Measurements from ENCODE around the gene SERPINI1.

SERPINI1 gene

GRCh38 chr3:167863811-167864551 is 128.5 kb downstream of the SERPINI1 start:
- no peaks in the 10 kb centered on the region for H3K9me3 Mint-ChIP-seq (ENCODE audit: low read depth)
- no peaks in the 10 kb centered on the region for H3K36me3 Mint-ChIP-seq
- H3K27ac Mint-ChIP-seq: no peak overlapping the region
- no peaks in the 10 kb centered on the region for H3K4me1 Mint-ChIP-seq (ENCODE audit: low read depth)
- H3K27me3 Mint-ChIP-seq: peaks cover 2% of the 10 kb centered on the region
- no peak overlapping the region for H3K4me3 Mint-ChIP-seq

- Mint-ChIP-seq H3K36me3 (no peaks in the 10 kb centered on the region), H3K4me1 (ENCODE audit: low read depth) (no peaks in the 10 kb centered on the region), H3K4me3 (no peak overlapping the region), H3K9me3 (ENCODE audit: low read depth) (no peaks in the 10 kb centered on the region), H3K27me3 (peaks cover 2% of the 10 kb centered on the region), H3K27ac (no peak overlapping the region)
Measured at GRCh38 chr3:167864552-167864874, 129.0 kb downstream of the SERPINI1 start.

- no peaks in the 10 kb centered on the region for H3K4me1 Mint-ChIP-seq (ENCODE audit: low read depth)
- H3K4me3 Mint-ChIP-seq: no peak overlapping the region
- H3K27ac Mint-ChIP-seq: no peak overlapping the region
- no peaks in the 10 kb centered on the region for H3K9me3 Mint-ChIP-seq (ENCODE audit: low read depth)
- H3K27me3 Mint-ChIP-seq: peaks cover 4% of the 10 kb centered on the region
- no peaks in the 10 kb centered on the region for H3K36me3 Mint-ChIP-seq
Measured at GRCh38 chr3:167866331-167866730, 130.8 kb downstream of the SERPINI1 start.

- Mint-ChIP-seq H3K4me3 (no peak overlapping the region), H3K9me3 (ENCODE audit: low read depth) (no peaks in the 10 kb centered on the region), H3K27ac (no peak overlapping the region), H3K4me1 (ENCODE audit: low read depth) (no peaks in the 10 kb centered on the region), H3K36me3 (no peaks in the 10 kb centered on the region), H3K27me3 (peaks cover 4% of the 10 kb centered on the region)
Measured at GRCh38 chr3:167867981-167868380, 132.5 kb downstream of the SERPINI1 start.

- Mint-ChIP-seq H3K36me3 (no peaks in the 10 kb centered on the region), H3K4me3 (no peak overlapping the region), H3K4me1 (ENCODE audit: low read depth) (no peaks in the 10 kb centered on the region), H3K27me3 (peaks cover 3% of the 10 kb centered on the region), H3K27ac (no peak overlapping the region), H3K9me3 (ENCODE audit: low read depth) (no peaks in the 10 kb centered on the region)
Measured at GRCh38 chr3:167870181-167870580, 134.7 kb downstream of the SERPINI1 start.

- H3K9me3 Mint-ChIP-seq (ENCODE audit: low read depth): no peaks in the 10 kb centered on the region
- H3K27ac Mint-ChIP-seq: no peak overlapping the region
- H3K4me3 Mint-ChIP-seq: no peak overlapping the region
- no peaks in the 10 kb centered on the region for H3K36me3 Mint-ChIP-seq
- H3K4me1 Mint-ChIP-seq (ENCODE audit: low read depth): no peaks in the 10 kb centered on the region
- peaks cover 5% of the 10 kb centered on the region for H3K27me3 Mint-ChIP-seq
Measured at GRCh38 chr3:167870759-167871158, 135.2 kb downstream of the SERPINI1 start.

GRCh38 chr3:167872032-167872431 is 136.5 kb downstream of the SERPINI1 start:
- H3K9me3 Mint-ChIP-seq (ENCODE audit: low read depth): no peaks in the 10 kb centered on the region
- H3K4me3 Mint-ChIP-seq: no peak overlapping the region
- H3K27ac Mint-ChIP-seq: no peak overlapping the region
- H3K36me3 Mint-ChIP-seq: no peaks in the 10 kb centered on the region
- H3K27me3 Mint-ChIP-seq: peaks cover 7% of the 10 kb centered on the region
- no peaks in the 10 kb centered on the region for H3K4me1 Mint-ChIP-seq (ENCODE audit: low read depth)

- Mint-ChIP-seq H3K27ac (no peak overlapping the region), H3K27me3 (peaks cover 8% of the 10 kb centered on the region), H3K4me1 (ENCODE audit: low read depth) (no peaks in the 10 kb centered on the region), H3K36me3 (no peaks in the 10 kb centered on the region), H3K9me3 (ENCODE audit: low read depth) (no peaks in the 10 kb centered on the region), H3K4me3 (no peak overlapping the region)
Measured at GRCh38 chr3:167872941-167873340, 137.4 kb downstream of the SERPINI1 start.

GRCh38 chr3:167874671-167875372 is 139.3 kb downstream of the SERPINI1 start:
- H3K4me1 Mint-ChIP-seq (ENCODE audit: low read depth): no peaks in the 10 kb centered on the region
- H3K9me3 Mint-ChIP-seq (ENCODE audit: low read depth): no peaks in the 10 kb centered on the region
- peaks cover 9% of the 10 kb centered on the region for H3K27me3 Mint-ChIP-seq
- no peak overlapping the region for H3K4me3 Mint-ChIP-seq
- no peaks in the 10 kb centered on the region for H3K36me3 Mint-ChIP-seq
- no peak overlapping the region for H3K27ac Mint-ChIP-seq
